Measurements from ENCODE around the gene GALNT2. TPM values are rescaled to one million over a fixed set of nuclear protein-coding genes. Genes with fewer than 3 reads are reported as not detected.

Gene GALNT2
- total and polyA plus RNA-seq, 12 donors: 22.3 to 220 (median 85.7) TPM

- intact Hi-C loops (cut with DNase I): no loop called here
- Histone ChIP-seq H3K36me3 (replicated peaks in 1 of 2) (no peaks in the 10 kb centered on the region), H3K27me3 (no peaks in the 10 kb centered on the region), H3K4me1 (replicated peaks in 1 of 2) (peaks cover 30 to 76% of the 10 kb centered on the region in 2 donors), H3K27ac (peak overlapping the region in 2 of 5 donors; percentile 56 to 62), H3K9me3 (replicated peaks in 1 of 3) (no peaks in the 10 kb centered on the region), H3K4me3 (no peak overlapping the region)
- WGBS, 4 donors: 67 to 80% (median 73%) methylated on average over 6 of the region's 6 CpGs
- peak in 1 of 7 donors; percentile 34 for DNase-seq
- TF ChIP-seq, protein P1, sequence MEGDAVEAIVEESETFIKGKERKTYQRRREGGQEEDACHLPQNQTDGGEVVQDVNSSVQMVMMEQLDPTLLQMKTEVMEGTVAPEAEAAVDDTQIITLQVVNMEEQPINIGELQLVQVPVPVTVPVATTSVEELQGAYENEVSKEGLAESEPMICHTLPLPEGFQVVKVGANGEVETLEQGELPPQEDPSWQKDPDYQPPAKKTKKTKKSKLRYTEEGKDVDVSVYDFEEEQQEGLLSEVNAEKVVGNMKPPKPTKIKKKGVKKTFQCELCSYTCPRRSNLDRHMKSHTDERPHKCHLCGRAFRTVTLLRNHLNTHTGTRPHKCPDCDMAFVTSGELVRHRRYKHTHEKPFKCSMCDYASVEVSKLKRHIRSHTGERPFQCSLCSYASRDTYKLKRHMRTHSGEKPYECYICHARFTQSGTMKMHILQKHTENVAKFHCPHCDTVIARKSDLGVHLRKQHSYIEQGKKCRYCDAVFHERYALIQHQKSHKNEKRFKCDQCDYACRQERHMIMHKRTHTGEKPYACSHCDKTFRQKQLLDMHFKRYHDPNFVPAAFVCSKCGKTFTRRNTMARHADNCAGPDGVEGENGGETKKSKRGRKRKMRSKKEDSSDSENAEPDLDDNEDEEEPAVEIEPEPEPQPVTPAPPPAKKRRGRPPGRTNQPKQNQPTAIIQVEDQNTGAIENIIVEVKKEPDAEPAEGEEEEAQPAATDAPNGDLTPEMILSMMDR (IDR thresholded peaks at IDR 0.05): no peak
- no peak for TF ChIP-seq POLR2A (IDR thresholded peaks at IDR 0.05)
Measured at GRCh38 chr1:230072296-230072695, 5.3 kb downstream of the GALNT2 start.

DNA sequence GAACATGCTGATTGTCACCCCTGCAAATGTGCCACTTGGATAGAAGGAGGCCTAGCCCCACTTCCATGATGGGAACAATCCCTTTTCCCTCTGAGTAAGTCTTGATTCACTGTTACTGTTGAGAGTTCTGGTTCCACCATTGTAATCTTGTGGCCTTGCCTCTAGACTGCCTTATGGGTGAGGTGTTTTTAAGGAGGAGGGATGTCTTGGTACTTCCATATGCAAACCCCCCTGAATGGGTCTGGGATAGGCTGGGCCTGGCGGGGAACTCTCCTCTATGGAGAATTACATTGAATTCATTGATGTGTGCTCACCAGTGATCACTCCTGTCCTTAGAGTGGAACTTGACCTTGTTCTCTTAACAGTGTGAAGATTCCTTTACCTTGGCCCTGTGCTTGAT is 5.8 kb downstream of the GALNT2 start:
- H3K4me3 ChIP-seq: no peak overlapping the region
- peak overlapping the region in 2 of 5 donors; percentile 56 to 62 for H3K27ac ChIP-seq
- intact Hi-C loops (cut with DNase I): no loop called here
- no peak for TF ChIP-seq POLR2A (IDR thresholded peaks at IDR 0.05)
- TF ChIP-seq, protein P1 (IDR thresholded peaks at IDR 0.05): no peak
- 89 to 100% (median 94%) methylated on average over 1 of the region's 1 CpG for WGBS, 4 donors
- DNase-seq: peak in 1 of 7 donors; percentile 34
- H3K9me3 ChIP-seq (replicated peaks in 1 of 3): no peaks in the 10 kb centered on the region
- peaks cover 30 to 82% of the 10 kb centered on the region in 2 donors for H3K4me1 ChIP-seq (replicated peaks in 1 of 2)
- H3K27me3 ChIP-seq: no peaks in the 10 kb centered on the region
- H3K36me3 ChIP-seq (replicated peaks in 1 of 2): no peaks in the 10 kb centered on the region

DNA sequence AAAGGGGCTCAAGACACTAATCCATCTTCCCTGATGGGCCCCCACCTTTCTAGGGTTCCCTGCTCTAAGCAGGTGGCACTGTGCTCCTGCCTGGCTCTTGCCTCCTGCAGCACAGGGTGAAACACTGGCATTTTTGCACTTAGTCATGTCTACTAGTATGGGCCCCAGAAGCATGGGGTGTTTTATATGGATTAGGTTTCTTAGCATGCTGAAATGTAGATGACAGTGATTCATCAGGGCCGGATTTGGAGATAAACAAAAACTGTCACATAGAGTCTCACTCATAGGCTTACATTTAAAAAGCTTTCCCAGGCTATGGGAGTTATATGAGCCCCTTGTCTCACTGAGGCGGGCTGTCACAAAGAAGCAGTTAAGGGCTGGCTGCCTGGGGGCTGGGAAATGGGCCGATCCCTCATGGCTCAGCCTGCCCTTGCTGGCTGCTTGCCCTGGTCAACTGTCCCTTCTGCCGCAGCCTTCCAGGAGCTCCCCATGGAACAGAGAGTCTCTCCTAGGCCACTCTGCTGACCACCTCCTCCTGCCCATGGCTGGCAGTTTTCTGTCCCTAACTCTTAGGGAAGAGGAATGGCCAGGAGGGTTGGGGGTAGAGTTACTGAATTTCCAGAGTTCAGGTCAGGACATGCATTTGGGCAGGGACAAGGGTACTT is 6.5 kb downstream of the GALNT2 start:
- Histone ChIP-seq H3K27ac (peak overlapping the region in 3 of 5 donors; percentile 49 to 62 (median 56)), H3K27me3 (no peaks in the 10 kb centered on the region), H3K4me3 (no peak overlapping the region), H3K36me3 (replicated peaks in 1 of 2) (no peaks in the 10 kb centered on the region), H3K9me3 (replicated peaks in 1 of 3) (no peaks in the 10 kb centered on the region), H3K4me1 (replicated peaks in 1 of 2) (peaks cover 29 to 87% of the 10 kb centered on the region in 2 donors)
- TF ChIP-seq POLR2A (IDR thresholded peaks at IDR 0.05): no peak
- DNase-seq: peak in 1 of 7 donors; percentile 52
- intact Hi-C loops (cut with DNase I): no loop called here
- 47 to 63% (median 50%) methylated on average over 2 to 4 of the region's 4 CpGs for WGBS, 4 donors

DNA sequence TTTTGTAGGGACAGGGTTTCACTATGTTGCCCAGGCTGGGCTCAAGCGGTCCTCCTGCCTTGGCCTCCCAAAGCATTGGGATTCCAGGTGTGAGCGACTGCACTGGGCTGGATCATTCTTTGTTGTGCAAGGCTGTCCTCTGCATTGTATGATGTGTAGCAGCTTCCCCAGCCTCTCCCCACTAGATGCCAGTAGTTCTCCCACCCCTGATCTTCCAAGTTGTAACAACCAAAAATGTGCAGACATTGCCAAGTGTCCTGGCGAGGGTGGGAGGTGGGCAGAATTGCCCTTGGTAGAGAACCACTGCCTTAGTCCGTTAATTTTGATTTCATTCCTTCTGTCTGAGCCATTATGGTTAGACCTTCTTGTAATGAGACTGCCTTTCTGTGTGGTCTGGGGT is 7.2 kb downstream of the GALNT2 start:
- H3K36me3 ChIP-seq (replicated peaks in 1 of 2): no peaks in the 10 kb centered on the region
- no peaks in the 10 kb centered on the region for H3K9me3 ChIP-seq (replicated peaks in 1 of 3)
- H3K4me1 ChIP-seq (replicated peaks in 1 of 2): peaks cover 22 to 81% of the 10 kb centered on the region in 2 donors
- H3K27ac ChIP-seq: peak overlapping the region in 2 of 5 donors; percentile 8 to 56
- intact Hi-C loops (cut with DNase I): no loop called here
- no peaks in the 10 kb centered on the region for H3K27me3 ChIP-seq
- DNase-seq: peak in 1 of 7 donors; percentile 43
- WGBS, 4 donors: 87 to 92% (median 91%) methylated on average over 4 of the region's 4 CpGs
- H3K4me3 ChIP-seq: no peak overlapping the region
- TF ChIP-seq, protein P1 (IDR thresholded peaks at IDR 0.05): no peak
- no peak for TF ChIP-seq POLR2A (IDR thresholded peaks at IDR 0.05)

DNA sequence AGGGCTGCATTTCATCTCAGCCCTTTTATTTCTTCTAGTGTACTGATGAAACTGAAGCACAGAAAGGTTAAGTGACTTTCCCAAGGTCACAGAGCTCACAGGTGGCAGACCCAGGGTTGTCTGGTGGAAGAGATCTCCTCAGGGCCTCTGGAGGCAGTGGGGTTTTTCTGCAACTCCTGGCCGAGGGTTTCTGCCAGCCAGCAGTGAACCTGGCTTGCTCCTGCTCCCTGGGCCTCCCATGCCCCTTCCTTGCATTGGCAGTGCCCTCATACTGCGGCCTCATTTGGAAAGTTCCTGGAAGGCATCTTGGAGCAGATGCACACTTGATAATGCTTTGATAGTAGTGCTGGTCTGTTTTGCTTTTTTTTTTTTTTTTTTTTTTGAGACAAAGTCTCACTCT is 7.7 kb downstream of the GALNT2 start:
- peak in 1 of 7 donors; percentile 51 for DNase-seq
- H3K4me1 ChIP-seq (replicated peaks in 1 of 2): peaks cover 21 to 76% of the 10 kb centered on the region in 2 donors
- H3K27ac ChIP-seq: no peak overlapping the region
- WGBS, 4 donors: 36 to 62% (median 50%) methylated on average over 2 of the region's 2 CpGs
- no peaks in the 10 kb centered on the region for H3K9me3 ChIP-seq (replicated peaks in 1 of 3)
- H3K4me3 ChIP-seq: no peak overlapping the region
- H3K36me3 ChIP-seq (replicated peaks in 1 of 2): no peaks in the 10 kb centered on the region
- H3K27me3 ChIP-seq: no peaks in the 10 kb centered on the region
- intact Hi-C loops (cut with DNase I): no loop called here
- TF ChIP-seq, protein P1 (IDR thresholded peaks at IDR 0.05): no peak
- no peak for TF ChIP-seq POLR2A (IDR thresholded peaks at IDR 0.05)

All from adrenal gland (tissue), 12 donors.